Activated naive CD4-positive, alpha-beta T cell treated with anti-CD3 and anti-CD28 coated beads, Interleukin-2, amount 50 U/mL, for 24 hours (primary cell): ENCODE data around the gene HLA-DMA.

Experiments
- H3K27ac Mint-ChIP-seq: one replicate; pipeline ENCODE4 v1.8.0; 2021; ENCODE audit warnings: mild to moderate bottlenecking, mixed read lengths
- H3K27me3 Mint-ChIP-seq: one replicate; pipeline ENCODE4 v1.8.0; 2021; ENCODE audit warnings: mixed read lengths
- H3K36me3 Mint-ChIP-seq: one replicate; pipeline ENCODE4 v1.8.0; 2021; ENCODE audit warnings: mixed read lengths
- H3K4me1 Mint-ChIP-seq: one replicate; pipeline ENCODE4 v1.8.0; 2021; ENCODE audit warnings: mixed read lengths
- H3K4me3 Mint-ChIP-seq: one replicate; pipeline ENCODE4 v1.8.0; 2021; ENCODE audit warnings: mild to moderate bottlenecking, mixed read lengths
- H3K9me3 Mint-ChIP-seq: one replicate; pipeline ENCODE4 v1.8.0; 2021; ENCODE audit warnings: mixed read lengths

Gene HLA-DMA

GRCh38 chr6:32933661-32934085 is 19.2 kb downstream of the HLA-DMA start:
- H3K27ac Mint-ChIP-seq, result no peak overlapping the region
- H3K36me3 Mint-ChIP-seq, result peaks cover 2% of the 10 kb centered on the region
- H3K27me3 Mint-ChIP-seq, result no peaks in the 10 kb centered on the region
- H3K4me1 Mint-ChIP-seq, result peaks cover 6% of the 10 kb centered on the region
- H3K4me3 Mint-ChIP-seq, result no peak overlapping the region
- no peaks in the 10 kb centered on the region for H3K9me3 Mint-ChIP-seq

- Mint-ChIP-seq H3K9me3 (no peaks in the 10 kb centered on the region), H3K27me3 (no peaks in the 10 kb centered on the region), H3K4me1 (peaks cover 6% of the 10 kb centered on the region), H3K4me3 (no peak overlapping the region), H3K27ac (no peak overlapping the region), H3K36me3 (peaks cover 2% of the 10 kb centered on the region)
These were observed 20.6 kb downstream of the HLA-DMA start for GRCh38 chr6:32932132-32932868.

GRCh38 chr6:32931211-32931610 is 21.7 kb downstream of the HLA-DMA start:
- Mint-ChIP-seq H3K27me3 (no peaks in the 10 kb centered on the region), H3K4me3 (no peak overlapping the region), H3K27ac (no peak overlapping the region), H3K4me1 (peaks cover 6% of the 10 kb centered on the region), H3K36me3 (no peaks in the 10 kb centered on the region), H3K9me3 (no peaks in the 10 kb centered on the region)

GRCh38 chr6:32922083-32922482 is 30.8 kb downstream of the HLA-DMA start:
- H3K27ac Mint-ChIP-seq, result no peak overlapping the region
- H3K4me1 Mint-ChIP-seq, result no peaks in the 10 kb centered on the region
- H3K27me3 Mint-ChIP-seq, result no peaks in the 10 kb centered on the region
- no peaks in the 10 kb centered on the region for H3K9me3 Mint-ChIP-seq
- H3K4me3 Mint-ChIP-seq, result no peak overlapping the region
- H3K36me3 Mint-ChIP-seq, result no peaks in the 10 kb centered on the region

- Mint-ChIP-seq H3K4me1 (no peaks in the 10 kb centered on the region), H3K27ac (no peak overlapping the region), H3K27me3 (no peaks in the 10 kb centered on the region), H3K36me3 (no peaks in the 10 kb centered on the region), H3K9me3 (no peaks in the 10 kb centered on the region), H3K4me3 (no peak overlapping the region)
These were observed 32.2 kb downstream of the HLA-DMA start for GRCh38 chr6:32920715-32921114.

- H3K27ac Mint-ChIP-seq, result no peak overlapping the region
- peaks cover 3% of the 10 kb centered on the region for H3K27me3 Mint-ChIP-seq
These were observed 39.9 kb downstream of the HLA-DMA start for GRCh38 chr6:32912951-32913350.

GRCh38 chr6:32908897-32909296 is 44.0 kb downstream of the HLA-DMA start:
- no peak overlapping the region for H3K27ac Mint-ChIP-seq
- no peaks in the 10 kb centered on the region for H3K9me3 Mint-ChIP-seq
- no peak overlapping the region for H3K4me3 Mint-ChIP-seq
- no peaks in the 10 kb centered on the region for H3K4me1 Mint-ChIP-seq
- peaks cover 5% of the 10 kb centered on the region for H3K27me3 Mint-ChIP-seq
- no peaks in the 10 kb centered on the region for H3K36me3 Mint-ChIP-seq

More at GRCh38 chr6:32912951-32913350, 39.9 kb downstream of the HLA-DMA start:
- Mint-ChIP-seq H3K9me3 (no peaks in the 10 kb centered on the region), H3K36me3 (no peaks in the 10 kb centered on the region), H3K4me3 (no peak overlapping the region), H3K4me1 (no peaks in the 10 kb centered on the region)

- no peak overlapping the region for H3K4me3 Mint-ChIP-seq
- no peaks in the 10 kb centered on the region for H3K9me3 Mint-ChIP-seq
- peaks cover 5% of the 10 kb centered on the region for H3K27me3 Mint-ChIP-seq
- no peaks in the 10 kb centered on the region for H3K4me1 Mint-ChIP-seq
- no peaks in the 10 kb centered on the region for H3K36me3 Mint-ChIP-seq
- no peak overlapping the region for H3K27ac Mint-ChIP-seq
These were observed 46.4 kb downstream of the HLA-DMA start for GRCh38 chr6:32906539-32906938.

GRCh38 chr6:32905078-32905477 is 47.8 kb downstream of the HLA-DMA start:
- Mint-ChIP-seq H3K4me1 (no peaks in the 10 kb centered on the region), H3K36me3 (peaks cover 2% of the 10 kb centered on the region), H3K9me3 (no peaks in the 10 kb centered on the region), H3K27ac (no peak overlapping the region), H3K27me3 (peaks cover 2% of the 10 kb centered on the region), H3K4me3 (no peak overlapping the region)

GRCh38 chr6:32903952-32904351 is 48.9 kb downstream of the HLA-DMA start:
- H3K4me3 Mint-ChIP-seq, result no peak overlapping the region

More at GRCh38 chr6:32903952-32904351, 48.9 kb downstream of the HLA-DMA start:
- Mint-ChIP-seq H3K27ac (no peak overlapping the region), H3K27me3 (peaks cover 2% of the 10 kb centered on the region), H3K4me1 (no peaks in the 10 kb centered on the region), H3K36me3 (peaks cover 2% of the 10 kb centered on the region), H3K9me3 (no peaks in the 10 kb centered on the region)
